K562 (cell line): ENCODE measurements around the gene CRHR2. TPM values are rescaled to one million over a fixed set of nuclear protein-coding genes. Genes with fewer than 3 reads are reported as not detected.

Experiments used
- ATAC-seq: fragments of 200-7000 bp; cut with Tn5 transposase; 3 replicates; pipeline ENCODE4 v1.9.1; 2020; ENCODE audit warnings: moderate library complexity
- BruUV-seq: library from RNA; stranded (reverse); fragments of 400-500 nt; replicated peaks from 2 replicates; lab custom pipeline; 2021; lab: Mats Ljungman, UMichigan
- CTCF ChIA-PET: fragments of 300-600 bp; formaldehyde crosslinking; extraction: SDS; loops from one replicate; lab custom pipeline; 2021; ENCODE audit warnings: low intra/inter-chr PET ratio; lab: Yijun Ruan, JAX
- POLR2A ChIA-PET: fragments of 300-600, 350-650 bp; sonication (Branson Sonifier 250); formaldehyde crosslinking; extraction: SDS; loops from one replicate; lab custom pipeline; 2021; ENCODE audit warnings: antibody characterized with exemption, inconsistent platforms; lab: Yijun Ruan, JAX
- DNase-seq, 4 experiments: peaks; one replicate each; pipeline versions ENCODE4 v3.0.0 to v3.0.0-alpha.2; 2011 to 2018; ENCODE audit warnings: low spot score in 3 of 4, mixed read lengths in 3 of 4; ENCODE audit errors: extremely low read depth in 1 of 4
- FAIRE-seq: peaks from 2 replicates; lab custom pipeline; 2011; peaks lifted over from hg19 to GRCh38; lab: Jason Lieb, UNC
- H2AFZ ChIP-seq: 2 replicates; pipeline ENCODE4 v1.6.0; 2011; ENCODE audit warnings: low read depth, low read length, control low read depth, inconsistent platforms
- H3K27ac ChIP-seq: fragments of 200-600 bp; 3 replicates; pipeline ENCODE4 v1.8.0; 2011; ENCODE audit warnings: low read depth, mild to moderate bottlenecking, control low read depth, inconsistent platforms, low read length, moderate library complexity, mixed read lengths; ENCODE audit errors: extremely low read depth
- H3K27me3 ChIP-seq, 2 experiments: fragments of 300-600 bp in 1 of 2; 2 replicates in 1 of 2; 3 replicates in 1 of 2; pipeline versions ENCODE4 v1.6.0 to v1.8.0; 2011; ENCODE audit warnings: inconsistent platforms in 2 of 2, low read length in 2 of 2, mild to moderate bottlenecking in 1 of 2, mixed read lengths in 1 of 2, moderate library complexity in 1 of 2; ENCODE audit not compliant: control insufficient read depth in 2 of 2, insufficient read depth in 2 of 2
- H3K36me3 ChIP-seq: fragments of 300-600 bp; 3 replicates; pipeline ENCODE4 v1.8.0; 2011; ENCODE audit warnings: mild to moderate bottlenecking, low read length, inconsistent platforms; ENCODE audit not compliant: control insufficient read depth, insufficient read depth
- H3K4me1 ChIP-seq, 2 experiments: fragments of 200-600 bp in 1 of 2; replicated peaks in 1 of 2; 2 replicates in 1 of 2; 3 replicates in 1 of 2; pipeline versions ENCODE4 v1.5.1 to v1.8.0; 2011; ENCODE audit warnings: inconsistent platforms in 2 of 2, low read length in 2 of 2, mild to moderate bottlenecking in 1 of 2, mixed read lengths in 1 of 2, moderate library complexity in 1 of 2; ENCODE audit not compliant: control insufficient read depth in 2 of 2, insufficient read depth in 2 of 2
- H3K4me2 ChIP-seq: 2 replicates; pipeline ENCODE4 v1.6.1; 2011; ENCODE audit warnings: low read length, control low read depth, inconsistent platforms, mixed read lengths; ENCODE audit not compliant: insufficient read depth
- H3K4me3 ChIP-seq: fragments of 200-600 bp; sonication (generic), shearing (Covaris generic); 2 replicates; pipeline ENCODE4 v1.5.1; 2016; ENCODE audit warnings: control low read depth, inconsistent platforms
- H3K79me2 ChIP-seq: fragments of 200-600 bp; 3 replicates; pipeline ENCODE4 v1.8.0; 2011; ENCODE audit warnings: low read length, inconsistent platforms; ENCODE audit not compliant: control insufficient read depth, insufficient read depth
- H3K9ac ChIP-seq, 2 experiments: 2 replicates each; pipeline versions ENCODE4 v1.6.0 to v1.6.1; 2011; ENCODE audit warnings: low read depth in 2 of 2, low read length in 2 of 2, control low read depth in 1 of 2, inconsistent platforms in 1 of 2, mild to moderate bottlenecking in 1 of 2, mixed read lengths in 1 of 2; ENCODE audit not compliant: insufficient read depth in 1 of 2
- H3K9me1 ChIP-seq: one replicate; pipeline ENCODE4 v1.6.0; 2011; ENCODE audit warnings: inconsistent platforms, mild to moderate bottlenecking, low read length, moderate library complexity; ENCODE audit not compliant: control insufficient read depth, insufficient read depth
- H3K9me3 ChIP-seq: replicated peaks from 2 replicates; pipeline ENCODE4 v1.5.1; 2011; ENCODE audit warnings: low read depth, low read length, inconsistent platforms; ENCODE audit not compliant: control insufficient read depth, insufficient read depth
- H4K20me1 ChIP-seq: replicated peaks from 2 replicates; pipeline ENCODE4 v1.6.1; 2011; ENCODE audit warnings: low read length, inconsistent platforms, mixed read lengths; ENCODE audit not compliant: control insufficient read depth, insufficient read depth
- GTF2F1 ChIP-seq: IDR thresholded peaks from 2 replicates; pipeline ENCODE4 v1.6.1; 2011; ENCODE audit warnings: low read depth, low read length, improper control_type of control experiment
- MYC ChIP-seq, 2 experiments: fragments of 250-450 bp in 1 of 2; sonication (Bioruptor Pico) in 1 of 2; IDR thresholded peaks; 2 replicates each; pipeline versions ENCODE4 v1.5.1 to v1.6.1; 2012 to 2021; ENCODE audit warnings: low read depth in 2 of 2, borderline replicate concordance in 1 of 2, improper control_type of control experiment in 1 of 2, low read length in 1 of 2, mild to moderate bottlenecking in 1 of 2, moderate library complexity in 1 of 2
- NR1H2 ChIP-seq: sonication (generic); formaldehyde crosslinking; IDR thresholded peaks from 2 replicates; pipeline ENCODE4 v1.4.0; 2020; ENCODE audit warnings: mild to moderate bottlenecking, missing genetic modification reagents
- SMAD4 ChIP-seq: fragments of 250-450 bp; sonication (Bioruptor Pico); conservative IDR thresholded peaks from 2 replicates; pipeline ENCODE4 v1.8.0; 2021; ENCODE audit warnings: inconsistent platforms, mild to moderate bottlenecking, moderate library complexity
- WGBS: fragments of 100-300 bp; shearing (Covaris generic); methylation state at CpG from one replicate; pipeline ENCODE4 v1.1.6; 2016; ENCODE audit warnings: low coverage, mixed read lengths; ENCODE audit not compliant: insufficient coverage; ENCODE audit errors: missing lambda C conversion rate; 5-methylcytosine and 5-hydroxymethylcytosine counted together
- in situ Hi-C: fragments of 300-500 bp; cut with MboI; formaldehyde crosslinking; loops from 4 replicates; pipeline ENCODE4 v1.15.0; 2018; ENCODE audit warnings: inconsistent platforms, mixed read lengths
- intact Hi-C: fragments of 100-400 bp; cut with micrococcal nuclease; formaldehyde crosslinking; loops from 2 replicates; pipeline ENCODE4 v1.14.2; 2022
- polyA plus RNA-seq, 8 experiments: library from polyadenylated mRNA; depleted of rRNA in 4 of 8; stranded (reverse) in 5 of 8; unstranded in 3 of 8; fragments of >200 nt; fragmentation: Nextera tagmentation in 2 of 8; fragmentation: Illumina TruSeq in 1 of 8; extraction: Ambion mirVana in 2 of 8; extraction: Trizol in 1 of 8; gene quantifications; 2 replicates each; pipeline versions ENCODE4 v1.2.1 to v1.2.3, GENCODE V29; 2011 to 2014; ENCODE audit warnings: inconsistent platforms in 1 of 8, missing spikeins in 1 of 8
- total RNA-seq, 7 experiments: library from RNA; depleted of rRNA in 6 of 7; stranded (reverse); fragments of >200 nt in 6 of 7; fragmentation: Illumina TruSeq in 2 of 7; extraction: Trizol in 2 of 7; gene quantifications; 2 replicates each; pipeline versions ENCODE4 v1.2.1 to v1.2.3, GENCODE V29; 2011 to 2021; ENCODE audit warnings: low replicate concordance in 1 of 7
- TF ChIP-seq, protein P1 (sequence below): conservative IDR thresholded peaks from 2 replicates; pipeline ENCODE4 v1.6.1; 2011; ENCODE audit warnings: low read depth, mild to moderate bottlenecking, low read length; ENCODE audit not compliant: control insufficient read depth
- TF ChIP-seq, protein P2 (sequence below): fragments of 200-800 bp; sonication (Bioruptor generic); IDR thresholded peaks from 2 replicates; pipeline ENCODE4 v1.6.1; 2017; ENCODE audit warnings: missing genetic modification characterization, missing compliant biosample characterization

CRHR2 gene
- total and polyA plus RNA-seq, 9 of the 15 experiments (the other 6 are each of a cell fraction or from before 2014, with no cell fraction given): not detected

DNA sequence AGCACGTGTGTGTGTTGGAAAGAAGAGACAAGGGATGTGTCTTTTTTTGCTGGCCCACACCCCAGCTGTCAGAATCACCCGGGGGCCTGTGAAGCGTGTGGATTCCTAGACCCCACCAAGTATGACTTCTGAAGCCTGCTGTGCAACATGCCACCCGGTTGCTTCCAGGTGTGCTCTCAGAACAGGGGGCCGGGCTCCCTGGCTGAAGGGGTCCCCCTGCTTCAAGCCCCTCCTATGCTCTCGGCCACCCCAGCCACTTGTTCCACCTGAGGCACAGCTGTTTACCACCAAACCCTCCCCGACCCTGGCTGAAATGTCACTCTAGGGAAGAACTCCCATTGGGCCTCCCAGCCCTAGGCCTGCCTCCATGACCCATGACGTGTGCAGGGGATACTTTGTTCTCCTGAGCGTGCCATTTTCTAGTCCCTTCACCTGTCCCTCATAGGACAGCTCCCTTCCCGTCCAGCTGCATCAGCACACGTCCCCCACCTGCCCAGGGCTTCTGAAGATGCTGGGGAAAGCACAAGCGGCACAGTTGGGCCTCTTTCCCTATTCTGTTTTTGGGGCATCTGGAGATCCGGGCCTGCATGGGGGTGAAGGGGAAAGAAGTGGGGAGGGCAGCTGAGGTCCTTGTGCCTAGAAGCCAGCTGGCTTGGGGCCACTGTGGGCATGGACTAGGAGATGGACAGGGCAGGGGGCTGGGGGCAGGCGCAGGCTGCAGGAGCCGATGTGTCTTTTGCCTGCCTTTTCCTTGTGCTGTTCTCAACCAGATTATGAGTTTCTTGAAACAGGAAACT lies 33.3 kb downstream of the CRHR2 start:
- H3K27ac ChIP-seq: no peak overlapping the region
- no peaks in the 10 kb centered on the region; a peak in 1 of 5 replicates for H3K4me1 ChIP-seq
- no peaks in the 10 kb centered on the region for H3K9me3 ChIP-seq
- in situ Hi-C loops: no loop called here
- no peak overlapping the region for H2AFZ ChIP-seq
- FAIRE-seq (no peak), ATAC-seq (no peak), DNase-seq (no peak)
- peaks cover 0 to 9% of the 10 kb centered on the region in 2 experiments; a peak in 3 of 5 replicates for H3K27me3 ChIP-seq
- no peak overlapping the region for H3K4me3 ChIP-seq
- H3K79me2 ChIP-seq: no peaks in the 10 kb centered on the region
- WGBS: 32% methylated on average over 12 of the region's 15 CpGs
- peaks cover 7% of the 10 kb centered on the region; the same call in 1 of the 3 replicates for H3K36me3 ChIP-seq
- H3K9ac ChIP-seq: no peak overlapping the region
- H3K4me2 ChIP-seq: no peak overlapping the region
- no peaks in the 10 kb centered on the region for H3K9me1 ChIP-seq
- CTCF ChIA-PET: interaction anchor here (0.6 kb wide), 1 partner anchor 23 kb away, joined by 3 read pairs; no protein-coding TSS in a partner anchor
- no TSS peak for BruUV-seq
- H4K20me1 ChIP-seq: 0 out of 2 replicates have a peak, but pooled peaks cover 4% of the 10 kb centered on the region
- intact Hi-C loops: no loop called here
- POLR2A ChIA-PET: interaction anchor here (0.6 to 1.0 kb wide), 2 partner anchors 10 to 53 kb away, joined by 3 to 5 read pairs; no protein-coding TSS in a partner anchor
- TF ChIP-seq NR1H2 (no peak), SMAD4 (CRISPR knock-in tag) (no peak), GTF2F1 (no peak), MYC (IDR thresholded peaks at IDR 0.05; ENCODE audit: low read depth, low read length) (no peak), MYC (CRISPR knock-in tag; IDR thresholded peaks at IDR 0.05; ENCODE audit: borderline replicate concordance, low read depth) (no peak)
- TF ChIP-seq, protein P1, sequence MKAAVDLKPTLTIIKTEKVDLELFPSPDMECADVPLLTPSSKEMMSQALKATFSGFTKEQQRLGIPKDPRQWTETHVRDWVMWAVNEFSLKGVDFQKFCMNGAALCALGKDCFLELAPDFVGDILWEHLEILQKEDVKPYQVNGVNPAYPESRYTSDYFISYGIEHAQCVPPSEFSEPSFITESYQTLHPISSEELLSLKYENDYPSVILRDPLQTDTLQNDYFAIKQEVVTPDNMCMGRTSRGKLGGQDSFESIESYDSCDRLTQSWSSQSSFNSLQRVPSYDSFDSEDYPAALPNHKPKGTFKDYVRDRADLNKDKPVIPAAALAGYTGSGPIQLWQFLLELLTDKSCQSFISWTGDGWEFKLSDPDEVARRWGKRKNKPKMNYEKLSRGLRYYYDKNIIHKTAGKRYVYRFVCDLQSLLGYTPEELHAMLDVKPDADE: no peak
- TF ChIP-seq, protein P2, sequence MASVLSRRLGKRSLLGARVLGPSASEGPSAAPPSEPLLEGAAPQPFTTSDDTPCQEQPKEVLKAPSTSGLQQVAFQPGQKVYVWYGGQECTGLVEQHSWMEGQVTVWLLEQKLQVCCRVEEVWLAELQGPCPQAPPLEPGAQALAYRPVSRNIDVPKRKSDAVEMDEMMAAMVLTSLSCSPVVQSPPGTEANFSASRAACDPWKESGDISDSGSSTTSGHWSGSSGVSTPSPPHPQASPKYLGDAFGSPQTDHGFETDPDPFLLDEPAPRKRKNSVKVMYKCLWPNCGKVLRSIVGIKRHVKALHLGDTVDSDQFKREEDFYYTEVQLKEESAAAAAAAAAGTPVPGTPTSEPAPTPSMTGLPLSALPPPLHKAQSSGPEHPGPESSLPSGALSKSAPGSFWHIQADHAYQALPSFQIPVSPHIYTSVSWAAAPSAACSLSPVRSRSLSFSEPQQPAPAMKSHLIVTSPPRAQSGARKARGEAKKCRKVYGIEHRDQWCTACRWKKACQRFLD: no peak
- TF ChIP-seq, all 486 proteins: peak for 0
